ENCODE results near the gene NUBP1.
"Not testable (repeated sequence)": the region's sequence is repeated elsewhere in the genome, so short reads cannot be mapped to it uniquely, and the experiment has no call there.

Gene NUBP1

GRCh38 chr16:10751291-10751697 is 7.7 kb downstream of the NUBP1 start:
- DNase-seq (ENCODE audit: low read depth in 2 of 2), result peak in 1 of 2 donors; percentile 16

DNA sequence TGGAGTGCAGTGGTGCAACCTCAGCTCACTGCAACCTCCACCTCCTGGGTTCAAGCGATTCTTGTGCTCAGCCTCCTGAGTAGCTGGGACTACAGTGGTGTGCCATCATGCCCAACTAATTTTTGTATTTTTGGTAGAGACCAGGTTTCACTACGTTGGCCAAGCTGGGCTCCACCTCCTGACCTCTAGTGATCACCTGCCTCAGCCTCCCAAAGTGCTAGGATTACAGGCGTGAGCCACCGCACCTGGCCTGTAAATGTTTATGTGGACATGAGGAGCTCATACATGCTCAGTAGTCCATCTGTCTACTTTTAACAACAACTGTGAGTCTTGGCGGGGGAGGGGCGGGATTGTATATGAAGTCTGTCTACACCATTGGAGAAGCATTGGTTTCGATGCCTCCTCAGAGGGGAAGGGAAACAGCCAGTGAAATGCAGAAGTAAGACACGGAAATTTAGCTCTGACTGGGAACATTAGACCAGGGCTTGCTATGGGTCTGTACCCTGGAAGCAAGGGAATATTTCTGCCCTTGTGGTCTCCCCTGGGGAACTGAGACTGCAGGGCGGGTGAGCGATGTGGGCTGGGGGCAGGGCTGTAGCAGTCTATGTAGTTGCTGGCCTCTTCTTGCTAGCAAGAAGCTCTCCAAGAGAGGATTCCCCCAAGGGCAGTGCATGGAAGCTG is 9.3 kb downstream of the NUBP1 start:
- no peak for DNase-seq (ENCODE audit: low read depth in 2 of 2)

DNA sequence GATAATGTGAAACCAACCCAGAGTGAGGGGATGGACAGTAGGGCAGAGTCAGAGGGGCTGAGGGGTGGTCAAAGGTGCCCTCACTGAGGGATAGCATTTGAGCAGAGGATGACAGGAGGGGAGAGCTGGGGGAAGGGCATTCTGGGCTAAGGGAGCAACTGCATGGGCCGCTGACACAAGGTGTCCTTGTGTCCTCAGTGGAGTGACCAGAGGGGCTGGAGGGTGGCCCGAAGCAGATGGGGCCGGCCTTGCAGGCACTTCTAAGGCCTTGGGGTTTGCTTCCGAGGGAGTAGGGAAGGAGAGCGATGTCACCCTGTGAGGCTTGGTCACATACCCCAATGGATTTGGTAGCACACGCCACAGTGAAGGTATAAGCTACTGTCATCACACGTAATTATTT is 10.0 kb downstream of the NUBP1 start:
- no peak for DNase-seq (ENCODE audit: low read depth in 2 of 2)

- DNase-seq (ENCODE audit: low read depth in 2 of 2), result no peak
Observed at GRCh38 chr16:10754941-10755340, 11.3 kb downstream of the NUBP1 start.

- DNase-seq (ENCODE audit: low read depth in 2 of 2), result no peak
Observed at GRCh38 chr16:10756574-10756973, 12.9 kb downstream of the NUBP1 start.

GRCh38 chr16:10760858-10761257 is 17.2 kb downstream of the NUBP1 start:
- DNase-seq (ENCODE audit: low read depth in 2 of 2), result no peak

DNA sequence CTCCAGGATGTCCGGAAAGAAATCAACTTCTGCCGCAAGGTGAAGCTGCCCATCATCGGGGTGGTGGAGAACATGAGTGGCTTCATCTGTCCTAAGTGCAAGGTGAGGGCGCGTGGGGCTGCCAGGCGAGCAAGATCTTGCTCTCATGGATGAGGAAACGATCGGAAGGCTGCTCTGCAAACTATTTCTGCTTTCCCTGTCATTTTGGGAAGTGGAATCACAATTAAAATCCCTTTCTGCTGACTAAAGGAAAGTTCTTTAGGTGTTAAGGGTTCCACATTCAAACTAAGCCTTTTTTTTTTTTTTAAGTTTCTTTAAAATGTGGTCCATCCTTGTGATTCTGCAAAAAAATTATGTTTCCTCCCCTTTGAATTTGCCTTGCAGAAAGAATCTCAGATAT is 17.7 kb downstream of the NUBP1 start:
- DNase-seq (ENCODE audit: low read depth in 2 of 2), result no peak

DNA sequence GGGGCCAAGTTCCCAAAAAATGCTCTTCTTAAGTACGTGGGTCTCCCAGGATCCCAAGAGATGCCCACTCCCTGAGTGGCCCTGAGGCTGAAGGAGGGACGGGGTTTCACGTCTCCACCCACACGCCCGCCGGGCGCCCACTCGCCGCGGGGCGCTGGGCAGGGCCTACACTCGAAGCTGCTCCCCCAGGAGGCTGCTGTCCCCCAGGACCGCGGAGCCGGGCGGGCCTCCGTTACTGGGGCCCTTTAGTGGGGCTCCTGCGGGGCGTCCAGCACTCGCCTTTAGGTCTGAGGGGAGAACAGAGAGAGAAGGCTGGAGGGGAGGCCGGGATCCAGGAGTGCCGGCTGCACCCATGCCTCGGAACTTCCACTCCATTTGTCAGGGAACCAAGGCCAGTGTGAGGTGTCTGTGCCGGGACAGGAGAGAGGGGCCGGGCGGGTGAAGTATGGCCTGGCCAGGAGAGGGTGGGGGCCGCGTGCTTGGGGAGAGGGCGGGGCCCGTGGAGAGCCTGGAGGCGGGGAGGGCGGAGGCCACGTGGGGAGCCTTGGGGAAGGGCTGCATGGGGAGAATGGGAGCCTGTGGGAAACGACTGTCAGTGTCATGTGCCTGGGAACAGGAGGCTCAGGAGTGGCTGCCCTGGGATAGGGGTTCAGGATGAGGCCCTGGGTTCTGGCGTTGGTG is 18.8 kb downstream of the NUBP1 start:
- no peak for DNase-seq (ENCODE audit: low read depth in 2 of 2)

DNA sequence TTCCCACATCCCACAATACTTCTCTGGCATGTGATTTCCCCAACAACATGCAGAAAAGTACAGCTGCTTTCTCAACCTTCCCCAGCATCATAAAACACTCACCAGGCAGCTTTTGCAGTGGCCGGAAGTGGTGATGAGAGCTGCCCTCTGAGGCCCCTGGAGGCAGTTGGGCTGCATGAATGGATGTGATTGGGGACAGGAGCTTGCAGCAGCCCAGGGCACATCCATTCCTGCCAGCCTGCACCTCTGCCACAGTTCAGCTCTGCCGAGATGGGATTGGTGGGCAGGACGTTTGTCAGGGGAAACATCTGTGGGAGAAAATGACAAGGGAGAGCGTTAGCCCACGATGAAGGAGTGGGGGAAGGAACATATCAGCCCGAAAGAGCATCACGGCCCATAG is 19.8 kb downstream of the NUBP1 start:
- DNase-seq (ENCODE audit: low read depth in 2 of 2), result no peak

GRCh38 chr16:10765772-10766171 is 22.1 kb downstream of the NUBP1 start:
- no peak for DNase-seq (ENCODE audit: low read depth in 2 of 2)

DNA sequence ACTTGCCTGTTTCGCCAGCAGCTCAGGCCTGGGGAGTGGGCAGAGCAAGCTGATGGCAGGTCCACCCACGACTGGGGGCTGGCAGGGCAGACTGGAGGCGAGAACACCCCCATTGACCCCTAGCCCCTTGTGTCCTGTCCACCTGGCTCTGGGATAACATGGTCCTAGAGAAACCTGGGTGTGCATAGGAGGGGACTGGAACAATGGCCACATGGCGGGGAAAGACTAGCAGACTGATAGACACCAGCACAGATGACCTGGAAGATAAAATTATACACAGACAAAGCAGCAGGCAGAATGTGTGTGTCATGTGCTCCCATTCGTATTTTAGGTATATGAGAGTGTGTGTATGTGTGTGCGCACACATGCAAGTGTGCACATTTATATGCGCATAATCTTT is 23.5 kb downstream of the NUBP1 start:
- no peak for DNase-seq (ENCODE audit: low read depth in 2 of 2)

DNA sequence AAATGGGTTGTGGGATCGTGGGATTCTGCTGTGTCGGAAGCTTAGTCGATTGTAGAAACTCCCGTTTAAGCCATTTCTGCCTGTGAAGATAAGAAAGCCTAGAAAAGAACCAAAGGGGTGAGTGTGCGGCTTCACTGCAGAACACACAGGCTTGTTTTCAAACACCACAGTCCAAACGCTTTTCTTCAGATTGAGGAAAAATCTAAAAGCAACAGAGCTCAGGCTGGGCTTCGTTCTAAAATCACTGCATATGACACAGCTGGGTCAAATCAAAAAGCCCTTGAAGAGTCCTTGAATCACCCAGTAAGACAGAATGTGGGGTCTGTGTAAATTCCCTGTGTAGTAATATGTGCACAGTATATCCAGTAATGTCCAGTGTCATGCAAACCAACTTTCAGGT is 25.7 kb downstream of the NUBP1 start:
- no peak for DNase-seq (ENCODE audit: low read depth in 2 of 2)

DNA sequence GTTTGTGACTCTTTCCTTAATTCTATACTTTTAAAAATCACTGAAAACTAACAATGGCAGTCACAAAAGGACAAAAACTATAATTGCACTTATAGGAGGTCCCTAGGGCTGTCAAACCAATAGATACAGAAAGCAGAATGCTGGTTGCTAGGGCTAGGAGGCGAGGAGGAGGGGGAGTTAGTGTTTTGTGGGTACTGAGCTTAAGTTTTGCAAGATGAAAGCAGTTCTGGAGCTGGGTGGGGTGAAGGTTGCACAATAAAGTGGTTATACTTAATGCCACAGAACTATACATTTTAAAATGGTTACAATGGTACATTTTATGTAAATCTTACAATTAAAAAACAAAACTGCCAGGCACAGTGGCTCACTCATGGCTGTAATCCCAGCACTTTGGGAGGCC is 27.3 kb downstream of the NUBP1 start:
- DNase-seq (ENCODE audit: low read depth in 2 of 2), result no peak

DNA sequence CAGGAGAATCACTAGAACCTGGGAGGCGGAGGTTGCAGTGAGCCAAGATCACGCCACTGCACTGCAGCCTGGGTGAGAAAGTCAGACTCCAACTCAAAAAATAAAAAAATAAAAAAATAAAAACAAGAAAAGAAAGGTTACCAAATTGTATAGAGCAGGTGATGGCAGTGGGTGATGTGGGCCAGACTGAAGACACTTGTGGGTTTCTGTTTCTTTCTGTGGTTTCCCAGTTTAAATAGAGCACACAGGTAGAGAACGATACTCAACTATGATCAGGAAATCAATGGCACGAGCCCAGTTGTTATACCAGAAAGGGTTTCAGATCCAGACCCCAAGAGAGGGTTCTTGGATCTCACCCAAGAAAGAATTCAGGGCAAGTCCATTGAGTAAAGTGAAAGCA is 32.6 kb downstream of the NUBP1 start:
- DNase-seq (ENCODE audit: low read depth in 2 of 2), result no peak

DNA sequence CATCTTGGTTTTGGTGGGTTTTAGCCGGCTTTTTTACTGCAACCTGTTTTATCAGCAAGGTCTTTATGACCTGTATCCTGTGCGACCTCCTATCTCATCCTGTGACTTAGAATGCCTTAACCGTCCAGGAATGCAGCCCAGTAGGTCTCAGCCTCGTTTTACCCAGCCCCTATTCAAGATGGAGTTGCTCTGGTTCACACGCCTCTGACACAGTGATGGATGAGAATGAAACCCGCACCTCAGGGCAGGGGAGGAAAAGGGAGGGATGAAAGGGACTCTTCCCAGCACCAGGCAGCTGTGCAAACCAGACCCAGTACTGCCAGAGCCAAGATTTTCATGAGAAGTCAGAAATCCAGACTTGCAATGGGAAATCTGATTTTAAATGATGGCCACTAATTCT is 33.3 kb downstream of the NUBP1 start:
- not testable (repeated sequence) for DNase-seq (ENCODE audit: low read depth in 2 of 2)

DNA sequence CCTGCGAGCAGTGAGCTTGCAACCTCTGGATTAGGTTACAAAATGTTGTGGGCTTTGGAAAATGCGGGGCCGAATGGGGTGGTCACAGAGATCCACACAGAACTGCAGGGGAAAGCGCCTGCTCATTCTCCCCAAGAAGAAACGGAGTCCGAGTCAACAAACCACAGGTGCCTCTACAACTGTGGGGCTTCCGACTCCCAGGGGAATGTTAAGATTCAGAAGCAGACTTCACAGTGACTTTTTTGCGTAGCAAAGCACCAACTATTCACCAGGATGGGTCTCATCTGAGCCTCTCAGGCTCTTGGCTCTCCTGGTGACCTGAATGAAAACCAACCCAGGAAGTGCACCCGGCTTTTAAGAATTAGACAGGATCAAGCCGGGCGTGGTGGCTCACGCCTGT is 33.7 kb downstream of the NUBP1 start:
- no peak for DNase-seq (ENCODE audit: low read depth in 2 of 2)

- not testable (repeated sequence) for DNase-seq (ENCODE audit: low read depth in 2 of 2)
Observed at GRCh38 chr16:10779908-10780307, 36.3 kb downstream of the NUBP1 start.

DNA sequence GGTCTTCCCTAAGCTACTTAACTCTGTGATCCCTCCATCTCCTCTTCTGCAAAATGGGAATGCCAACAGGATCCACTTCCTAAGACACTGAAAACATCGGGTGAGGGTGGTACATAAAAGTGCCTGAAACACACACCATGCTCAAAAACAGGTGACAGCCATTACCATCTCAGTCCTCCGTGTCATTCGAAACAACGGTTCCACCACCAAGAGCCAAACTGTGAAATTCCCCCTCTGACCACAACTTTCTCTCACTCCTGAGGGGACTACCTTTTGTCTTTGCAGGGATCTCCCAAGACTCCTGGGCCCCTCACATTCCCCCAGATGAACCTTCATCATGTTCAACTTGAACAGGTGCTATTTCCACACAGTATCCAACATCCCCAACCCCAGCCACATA is 37.0 kb downstream of the NUBP1 start:
- DNase-seq (ENCODE audit: low read depth in 2 of 2), result no peak

DNA sequence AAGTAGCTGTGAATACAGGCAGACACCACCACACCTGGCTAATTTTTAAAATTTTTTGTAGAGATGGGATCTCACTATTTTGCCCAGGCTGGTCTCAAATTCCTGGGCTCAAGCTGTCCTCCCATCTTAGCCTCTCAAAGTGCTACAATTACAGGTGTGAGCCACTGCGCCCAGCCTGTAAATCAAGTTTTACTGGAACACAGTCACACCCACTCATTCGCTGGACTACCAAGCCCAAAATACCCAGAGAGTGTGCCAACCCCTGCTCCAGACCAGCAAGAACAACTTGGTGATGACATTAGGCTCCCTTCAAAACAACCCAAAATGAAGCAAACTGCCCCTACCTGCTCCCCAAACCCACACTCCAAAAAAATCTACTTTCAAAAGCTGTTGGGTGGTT is 39.0 kb downstream of the NUBP1 start:
- no peak for DNase-seq (ENCODE audit: low read depth in 2 of 2)

- no peak for DNase-seq (ENCODE audit: low read depth in 2 of 2)
Observed at GRCh38 chr16:10787304-10787703, 43.7 kb downstream of the NUBP1 start.

DNA sequence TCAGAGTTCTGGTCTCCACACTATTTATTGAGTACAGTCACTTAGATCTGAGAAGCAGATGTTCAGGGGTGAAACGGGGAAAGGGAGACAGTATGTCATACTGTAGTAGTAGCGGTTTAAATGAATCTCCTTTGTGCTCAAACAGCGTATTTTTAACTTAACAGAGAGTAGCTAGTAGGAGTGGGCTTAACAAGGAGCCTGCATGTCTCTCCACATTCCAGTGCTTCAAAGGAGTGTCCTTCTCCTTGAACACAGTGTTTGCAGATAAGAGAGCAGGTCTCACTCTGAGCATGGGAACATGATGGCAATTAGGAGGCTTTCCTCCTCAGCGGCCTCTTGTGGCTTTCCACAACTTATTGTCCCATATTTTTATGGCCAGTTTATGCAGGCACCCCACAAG is 45.0 kb downstream of the NUBP1 start:
- not testable (repeated sequence) for DNase-seq (ENCODE audit: low read depth in 2 of 2)

GRCh38 chr16:10791048-10791447 is 47.4 kb downstream of the NUBP1 start:
- no peak for DNase-seq (ENCODE audit: low read depth in 2 of 2)

GRCh38 chr16:10799736-10800135 is 56.1 kb downstream of the NUBP1 start:
- no peak for DNase-seq (ENCODE audit: low read depth in 2 of 2)

GRCh38 chr16:10805334-10805733 is 61.7 kb downstream of the NUBP1 start:
- no peak for DNase-seq (ENCODE audit: low read depth in 2 of 2)
